Ecto neural progenitor cell (in vitro differentiated cells): Measurements from ENCODE around the gene SMOC2.
"Not testable (repeated sequence)": the region's sequence is repeated elsewhere in the genome, so short reads cannot be mapped to it uniquely, and the experiment has no call there.

Source experiments
- DNase-seq: peaks from one replicate; pipeline ENCODE4 v3.0.0-alpha.2; 2018; ENCODE audit warnings: low spot score

Gene SMOC2

DNA sequence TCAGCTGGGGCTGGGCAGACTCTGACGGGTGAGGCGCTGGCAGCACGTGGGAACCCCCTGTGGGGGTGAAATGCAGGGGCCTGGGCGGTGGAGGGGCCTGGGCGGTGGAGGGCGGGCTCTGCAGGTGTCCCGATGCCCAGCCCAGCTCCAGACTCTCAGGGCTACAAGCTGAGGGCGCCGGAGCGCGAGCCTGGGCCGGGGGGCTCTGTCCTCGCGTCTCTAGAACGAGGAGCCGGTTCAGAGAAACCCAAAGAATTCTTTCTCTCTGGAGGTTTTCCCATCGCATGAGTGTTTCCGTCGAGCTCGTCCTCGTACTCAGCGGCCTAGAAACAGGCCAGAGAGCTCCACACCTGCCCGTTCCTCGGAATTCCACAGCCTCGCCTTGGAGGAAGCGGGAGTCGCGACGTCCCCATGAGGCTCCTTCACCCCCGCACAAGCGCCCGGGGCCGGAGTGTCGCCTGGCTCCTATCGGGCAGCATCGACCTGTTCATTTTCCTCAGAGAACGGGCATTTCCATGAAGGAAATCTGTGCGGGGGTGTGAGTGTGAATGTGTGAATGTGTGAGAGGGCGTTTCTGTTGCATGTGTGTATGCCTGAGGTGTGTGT lies 76.9 kb downstream of the SMOC2 start:
- DNase-seq = no peak

DNA sequence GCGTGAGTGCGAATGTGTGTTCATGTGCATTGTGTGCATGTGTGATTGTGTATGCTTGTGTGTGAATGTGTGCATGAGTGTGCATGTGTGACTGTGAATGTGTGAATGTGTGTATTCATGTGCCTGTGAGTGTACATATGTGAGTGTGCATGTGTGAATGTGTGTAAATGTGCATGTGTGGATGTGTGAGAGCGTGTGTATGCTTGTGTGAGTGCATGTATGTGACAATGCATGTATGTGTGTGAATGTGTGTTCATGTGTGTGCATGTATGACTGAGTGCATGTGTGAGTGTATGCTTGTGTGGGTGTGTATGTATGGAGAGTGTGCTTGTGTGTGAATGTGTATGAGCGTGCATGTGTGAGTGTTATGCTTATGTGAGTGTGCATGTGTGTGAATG lies 77.4 kb downstream of the SMOC2 start:
- DNase-seq = no peak

DNA sequence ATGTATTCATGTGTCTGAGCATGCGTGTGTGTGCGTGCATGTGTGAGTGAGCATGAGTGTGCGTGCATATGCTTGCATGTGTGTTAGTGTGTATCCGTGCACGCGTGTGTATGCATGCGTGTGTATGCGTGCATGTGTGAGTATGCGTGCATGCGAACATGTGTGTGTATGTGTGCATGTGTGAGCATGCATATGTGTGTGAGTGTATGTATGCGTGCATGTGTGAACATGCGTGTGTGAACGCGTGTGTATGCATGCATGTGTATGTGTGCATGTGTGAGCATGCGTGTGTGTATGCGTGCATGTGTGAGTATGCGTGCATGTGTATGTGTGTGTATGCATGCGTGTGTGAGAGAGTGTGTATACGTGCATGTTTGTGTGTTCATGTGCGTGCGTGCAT lies 77.9 kb downstream of the SMOC2 start:
- no peak for DNase-seq

DNA sequence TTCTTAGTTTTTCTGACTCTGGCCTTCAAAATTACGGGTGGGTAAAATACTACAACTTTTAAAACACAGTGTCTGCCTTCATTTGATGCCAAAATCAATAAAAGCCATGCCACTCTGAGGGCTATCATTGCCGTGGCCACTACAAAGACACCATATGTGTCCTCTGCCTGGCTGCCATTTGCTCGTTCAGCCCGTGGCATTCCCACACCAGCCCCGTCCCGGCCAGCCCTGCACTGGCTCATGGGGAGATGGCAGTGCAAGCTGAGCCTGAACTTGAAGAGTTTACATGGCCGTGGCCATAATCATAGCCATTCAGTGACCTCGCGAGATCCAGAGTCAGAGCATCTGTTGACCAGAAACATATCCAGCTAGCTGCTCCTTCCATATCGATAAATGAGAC lies 79.2 kb downstream of the SMOC2 start:
- DNase-seq = no peak

DNA sequence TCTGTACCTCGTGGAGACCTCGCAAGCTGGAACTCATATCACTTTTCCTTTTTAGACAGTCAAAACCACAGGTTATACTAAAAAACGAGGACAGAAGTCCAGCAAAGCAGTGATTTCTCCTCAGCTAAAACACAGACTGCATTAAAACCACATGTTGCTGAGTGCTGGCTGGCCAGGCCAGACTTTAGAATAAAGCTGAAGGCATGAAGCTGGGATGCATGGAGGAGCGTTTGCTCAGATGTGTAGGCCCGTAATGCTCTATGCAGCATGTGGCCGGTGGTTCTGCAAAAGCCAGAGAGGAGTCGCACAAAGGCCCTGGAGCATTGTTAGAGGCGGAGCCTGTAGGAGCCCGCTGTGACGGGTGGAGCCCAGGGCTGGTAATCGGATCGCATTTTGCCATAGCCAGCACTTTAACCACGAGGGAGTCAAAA lies 83.6 kb downstream of the SMOC2 start:
- no peak for DNase-seq

DNA sequence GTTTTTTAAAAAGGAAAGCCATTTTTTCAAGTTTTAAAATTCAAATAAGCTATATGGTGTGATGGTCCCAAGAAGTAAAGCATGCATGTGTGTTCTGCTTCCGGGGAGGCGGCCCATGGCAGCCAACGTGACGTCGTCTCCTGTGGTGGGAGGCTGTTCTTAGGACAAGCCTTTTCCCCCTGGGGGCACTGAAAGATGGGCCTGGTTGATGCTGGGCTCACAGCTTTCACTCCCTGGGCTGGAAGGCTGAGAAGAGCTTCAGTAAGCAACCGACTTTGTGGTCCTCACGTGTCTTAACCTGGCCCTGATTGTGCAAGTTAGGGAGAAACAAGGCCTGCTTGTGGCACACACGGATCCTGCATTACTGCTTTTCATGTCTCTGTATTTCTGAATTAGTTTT lies 84.1 kb downstream of the SMOC2 start:
- no peak for DNase-seq

DNA sequence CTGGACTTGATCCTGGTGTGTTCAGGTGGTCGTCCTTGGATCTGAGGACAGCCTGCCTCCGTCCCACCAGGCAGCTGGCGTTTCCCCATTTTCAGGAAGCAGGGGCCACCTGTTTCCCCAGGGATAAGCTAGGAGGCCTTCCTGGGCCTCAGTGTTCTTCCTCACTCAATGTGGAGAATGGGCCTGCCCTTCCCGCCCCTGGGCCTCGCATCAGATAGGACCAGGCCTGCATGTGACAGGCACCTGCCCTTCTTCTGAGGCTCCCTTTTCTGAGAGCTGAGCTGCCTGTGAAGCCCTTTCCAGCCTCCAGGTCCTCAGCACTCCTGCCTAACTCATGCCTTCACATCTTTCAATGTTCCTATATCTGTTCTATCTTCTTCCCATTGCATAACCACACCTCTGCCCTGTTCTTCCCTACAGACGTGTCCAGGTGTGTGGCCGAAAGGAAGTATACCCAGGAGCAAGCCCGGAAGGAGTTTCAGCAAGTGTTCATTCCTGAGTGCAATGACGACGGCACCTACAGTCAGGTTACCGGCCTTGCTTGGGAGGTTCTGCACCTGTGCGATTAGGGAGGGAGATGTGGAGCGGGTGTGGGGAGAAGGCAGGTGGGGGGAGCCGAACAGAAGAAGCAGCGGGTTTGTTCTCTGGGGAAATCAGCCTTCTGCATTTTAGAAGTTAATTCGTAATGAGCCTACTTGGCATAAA lies 85.1 kb downstream of the SMOC2 start:
- no peak for DNase-seq

DNA sequence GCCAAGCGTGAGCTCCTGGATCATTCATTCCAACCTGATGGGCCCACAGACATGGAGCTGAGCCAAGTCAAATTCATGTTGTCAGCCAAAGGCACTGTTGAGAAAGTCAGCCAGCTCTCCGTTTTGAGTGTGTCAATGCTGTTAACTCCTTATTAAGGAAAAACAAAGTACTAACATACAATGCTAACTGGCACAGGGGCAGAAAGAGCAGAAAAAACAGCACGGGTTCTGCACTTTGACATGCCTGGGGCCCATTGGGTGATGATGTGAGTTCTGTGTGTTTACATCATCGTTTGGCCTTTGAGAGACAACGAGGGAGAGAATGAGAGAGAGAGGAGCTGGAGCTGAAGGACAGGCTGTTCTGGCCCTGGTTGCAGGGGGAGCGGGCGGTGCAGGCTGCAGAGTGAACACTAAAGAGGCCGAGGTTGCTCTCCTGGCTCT lies 85.9 kb downstream of the SMOC2 start:
- no peak for DNase-seq

DNA sequence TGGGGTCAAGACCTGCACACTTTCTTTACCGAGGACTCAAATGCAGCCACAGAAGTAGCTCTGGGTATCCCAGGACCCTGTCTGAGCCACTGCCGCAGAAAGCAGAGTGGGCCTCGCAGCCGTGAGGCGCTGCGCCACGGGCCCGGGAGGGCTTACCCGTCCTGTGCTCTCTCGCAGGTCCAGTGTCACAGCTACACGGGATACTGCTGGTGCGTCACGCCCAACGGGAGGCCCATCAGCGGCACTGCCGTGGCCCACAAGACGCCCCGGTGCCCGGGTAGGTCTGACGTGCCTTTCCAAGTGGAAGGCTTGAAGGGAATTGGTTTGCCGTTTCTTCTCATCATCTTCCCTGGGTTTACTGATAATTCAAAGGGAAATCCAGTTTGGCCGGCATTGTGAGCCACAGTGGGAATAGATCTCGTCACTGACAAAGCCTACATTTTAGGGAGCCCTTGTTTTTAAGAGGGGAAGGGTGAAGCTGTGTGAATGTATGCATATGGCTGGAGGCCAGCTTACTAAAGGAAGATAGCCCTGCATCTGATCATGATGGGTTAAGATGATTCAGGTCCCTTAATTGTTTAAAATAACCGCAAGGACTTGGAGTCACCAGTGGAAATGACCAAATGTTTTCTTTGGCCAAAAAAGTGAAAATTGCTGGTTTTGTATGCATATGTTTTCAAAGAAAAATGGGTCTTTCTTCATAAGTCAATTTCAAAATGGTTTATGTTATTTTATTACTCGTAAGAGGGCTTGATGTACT lies 86.6 kb downstream of the SMOC2 start:
- DNase-seq = no peak

DNA sequence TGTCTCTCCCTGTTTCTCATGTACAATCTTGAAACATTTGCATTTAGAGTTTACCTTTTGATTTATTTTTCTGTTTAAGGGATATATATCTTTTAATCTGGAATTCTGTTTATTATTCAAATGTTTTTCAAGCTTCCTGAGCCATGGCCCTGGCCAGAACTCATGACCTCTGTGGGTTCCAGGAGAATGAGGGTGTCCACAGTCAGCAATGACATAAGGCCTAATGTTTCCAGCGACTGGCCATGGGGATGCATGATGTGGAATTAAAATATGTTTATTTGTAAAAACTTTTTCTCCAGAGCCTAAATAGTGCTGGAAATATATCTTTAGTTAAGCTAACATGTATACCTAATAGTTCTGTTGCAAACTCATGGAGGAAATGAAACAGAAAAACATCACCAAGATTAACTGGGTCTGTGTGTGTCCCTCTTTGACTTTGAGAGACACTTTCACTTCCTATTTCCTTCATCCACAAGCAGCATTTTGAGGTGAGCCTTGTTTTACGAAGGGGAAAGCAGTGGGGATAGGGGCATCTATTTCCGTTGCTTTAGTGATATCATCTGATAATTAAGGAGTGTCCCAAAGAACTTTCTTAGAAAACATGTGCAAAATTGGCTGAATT lies 87.6 kb downstream of the SMOC2 start:
- DNase-seq = no peak

DNA sequence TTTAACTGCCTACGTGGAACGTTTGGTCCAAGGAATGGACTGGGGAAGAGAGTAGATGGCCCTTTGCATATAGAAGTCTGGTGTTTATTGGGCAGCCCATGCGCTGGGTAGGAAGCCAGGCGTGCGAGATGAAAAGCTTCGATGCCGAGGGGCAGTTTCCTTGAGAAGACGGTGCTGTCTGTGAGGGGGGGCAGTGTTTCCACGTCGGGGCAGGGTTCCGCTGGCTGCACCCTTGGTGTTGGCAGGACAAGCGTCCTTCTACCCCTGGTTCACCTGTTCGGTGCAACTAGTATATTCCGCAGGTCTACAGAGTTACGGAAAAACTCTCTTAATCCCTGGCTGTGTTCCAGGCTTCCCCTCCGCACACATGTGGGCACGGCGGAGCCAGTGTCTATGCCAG lies 88.2 kb downstream of the SMOC2 start:
- DNase-seq = no peak

DNA sequence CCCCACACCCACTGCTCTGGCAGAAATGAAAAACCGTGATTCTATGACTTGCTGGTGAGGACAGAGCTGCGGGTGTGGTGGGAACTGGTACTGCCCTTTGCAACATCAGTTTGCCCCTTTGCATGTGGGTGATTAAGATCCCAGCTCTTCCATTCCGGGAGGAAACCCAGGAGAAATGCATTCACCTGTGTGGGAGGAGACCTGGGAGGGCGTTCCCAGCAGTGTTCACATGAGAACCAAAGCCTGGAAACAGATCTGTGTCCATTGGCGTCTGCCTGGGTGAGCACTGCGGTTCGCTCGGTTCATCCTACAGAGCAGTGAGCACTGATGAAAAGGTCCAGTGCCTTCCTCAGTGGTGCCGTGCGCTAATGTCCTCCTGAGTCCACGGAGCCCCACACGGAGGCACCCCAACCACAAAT lies 89.7 kb downstream of the SMOC2 start:
- no peak for DNase-seq

DNA sequence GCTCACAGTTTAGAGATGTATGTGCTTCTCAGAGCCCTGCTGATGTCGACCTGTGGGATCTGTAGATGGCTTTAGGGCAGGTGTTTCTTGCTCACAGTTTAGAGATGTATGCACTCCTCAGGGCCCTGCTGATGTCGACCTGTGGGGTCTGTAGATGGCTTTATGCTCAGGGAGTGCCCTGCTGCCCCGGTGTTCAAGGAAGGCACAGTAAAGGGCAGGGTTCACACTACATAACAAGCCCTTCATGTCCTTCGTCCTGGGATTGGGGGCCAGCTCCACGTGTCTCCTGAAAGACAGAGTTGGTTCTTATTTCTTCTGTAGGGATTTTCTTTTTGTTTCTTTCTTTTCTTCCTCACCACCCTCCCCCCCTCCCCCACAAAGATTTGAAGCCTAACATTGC lies 91.1 kb downstream of the SMOC2 start:
- DNase-seq = no peak

DNA sequence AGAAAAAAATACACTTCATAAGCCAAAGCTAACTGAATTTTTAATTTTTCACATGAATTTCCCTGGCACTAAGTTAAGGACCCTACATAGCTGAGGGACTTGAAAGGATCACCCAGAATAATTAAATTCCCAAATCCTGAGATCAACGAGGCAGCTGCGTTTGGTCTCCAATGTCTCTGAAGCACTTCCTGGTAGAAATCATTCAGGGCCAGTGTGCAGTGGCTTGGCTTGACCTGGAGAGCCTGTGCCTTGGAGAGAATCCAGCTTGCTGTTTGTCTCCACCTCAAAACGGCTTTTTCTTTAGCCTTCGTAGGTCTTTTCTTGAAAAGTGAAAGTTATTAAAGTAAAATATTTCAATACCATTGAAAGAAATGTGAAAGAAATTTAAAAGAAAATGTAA lies 92.4 kb downstream of the SMOC2 start:
- no peak for DNase-seq

DNA sequence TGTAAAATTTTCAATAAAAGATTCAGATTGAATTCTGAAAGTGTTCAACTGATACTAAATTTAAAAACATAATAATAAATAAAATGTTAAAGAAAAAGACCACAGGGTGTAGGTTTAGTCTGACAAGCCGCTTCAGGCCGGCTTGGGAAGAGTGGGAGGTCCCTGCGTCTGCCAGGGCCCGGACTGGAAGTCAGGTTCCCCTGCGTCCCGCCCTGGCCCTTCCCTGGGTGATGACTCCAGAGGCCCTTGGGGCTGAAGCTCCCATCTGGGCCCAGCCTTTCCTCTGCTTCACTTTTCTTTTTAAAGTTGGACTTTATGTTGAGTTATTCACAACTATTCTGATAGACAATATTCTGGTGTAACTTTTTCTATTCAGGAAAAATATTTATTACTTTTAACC lies 93.3 kb downstream of the SMOC2 start:
- DNase-seq = no peak

DNA sequence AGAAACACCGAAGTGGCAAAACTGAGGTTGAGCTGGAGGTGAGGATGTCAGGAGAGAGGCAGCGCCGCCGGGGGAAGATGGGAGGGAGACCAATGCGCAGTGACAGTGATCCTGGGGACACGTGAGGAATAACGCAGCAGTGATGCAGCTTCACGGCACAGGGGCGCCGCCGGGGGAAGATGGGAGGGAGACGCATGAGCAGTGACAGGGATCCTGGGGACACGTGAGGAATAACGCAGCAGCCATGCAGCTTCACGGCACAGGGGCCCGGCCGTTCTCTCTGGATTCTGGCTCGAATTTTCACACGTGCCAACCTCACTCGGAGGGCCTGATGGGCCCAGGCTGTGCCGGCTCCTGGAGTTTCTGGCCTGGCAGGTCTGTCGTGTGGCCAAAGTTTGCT lies 94.7 kb downstream of the SMOC2 start:
- no peak for DNase-seq

DNA sequence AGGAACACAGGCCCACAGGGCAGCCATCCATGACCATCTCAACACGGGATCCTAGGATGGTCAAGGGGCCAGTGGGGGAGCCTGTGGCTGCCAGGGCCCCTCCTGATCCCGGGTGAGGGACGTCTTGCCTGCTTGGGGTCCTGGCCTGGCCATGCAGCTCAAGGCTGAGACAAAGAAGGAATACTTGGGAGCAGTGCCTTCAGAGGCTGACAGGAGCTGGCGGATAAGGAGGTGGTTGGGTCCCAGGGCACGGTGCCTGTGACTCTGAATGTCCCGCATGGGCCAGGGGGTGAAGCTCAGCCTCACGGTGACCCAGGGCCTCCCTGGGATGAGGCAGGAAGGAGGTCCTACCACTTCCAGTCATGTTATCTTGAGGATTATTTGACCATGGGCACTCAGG lies 95.2 kb downstream of the SMOC2 start:
- DNase-seq = no peak

DNA sequence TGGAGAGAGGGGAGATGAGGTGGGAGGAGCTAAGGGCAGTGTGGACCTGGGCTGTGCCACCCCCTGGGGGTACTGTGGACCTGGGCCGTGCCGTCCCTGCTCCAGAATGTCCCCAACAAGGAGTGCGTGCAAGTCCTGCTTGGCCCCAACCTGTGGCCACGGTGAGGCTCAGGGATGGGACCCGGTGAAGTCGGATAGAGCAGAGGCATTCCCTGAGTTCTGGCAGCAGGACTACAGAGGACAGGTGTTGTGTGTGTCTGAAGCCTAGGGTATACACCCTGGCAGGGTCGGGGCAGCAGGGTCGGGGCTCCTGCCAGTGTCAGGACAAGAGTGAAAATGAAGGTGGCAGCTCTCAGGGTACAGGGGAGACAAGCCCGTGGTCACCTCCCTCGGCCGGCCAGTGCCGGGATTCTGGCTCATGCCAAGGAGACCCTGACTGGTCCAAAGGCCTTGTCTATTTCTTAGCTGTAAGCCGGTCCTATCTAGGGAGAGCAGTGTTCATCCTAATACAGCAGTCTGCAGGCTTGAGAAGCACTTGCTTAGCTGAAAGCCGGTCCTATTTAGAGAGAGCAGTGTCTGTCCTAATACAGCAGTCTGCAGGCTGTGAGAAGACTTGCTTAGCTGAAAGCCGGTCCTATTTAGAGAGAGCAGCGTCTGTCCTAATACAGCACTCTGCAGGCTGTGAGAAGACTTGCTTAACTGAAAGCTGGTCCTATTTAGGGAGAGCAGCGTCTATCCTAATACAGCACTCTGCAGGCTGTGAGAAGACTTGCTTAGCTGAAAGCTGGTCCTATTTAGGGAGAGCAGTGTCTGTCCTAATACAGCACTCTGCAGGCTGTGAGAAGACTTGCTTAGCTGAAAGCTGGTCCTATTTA lies 95.9 kb downstream of the SMOC2 start:
- DNase-seq = no peak

DNA sequence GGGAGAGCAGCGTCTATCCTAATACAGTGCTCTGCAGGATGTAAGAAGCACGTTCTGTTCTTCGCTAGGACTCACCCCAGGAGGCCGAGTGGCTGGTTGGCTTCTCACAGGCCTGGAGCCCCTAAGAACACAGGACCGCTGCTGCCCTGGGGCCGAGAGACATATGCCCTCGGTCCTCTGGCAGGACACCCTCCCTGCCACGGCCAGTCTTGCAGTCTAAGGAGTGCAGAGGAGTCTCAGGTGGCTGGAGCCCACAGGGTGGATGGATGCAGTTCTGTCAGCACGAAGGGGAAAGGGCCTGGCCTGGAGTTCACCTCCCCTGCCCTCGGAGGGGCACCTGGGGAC lies 96.5 kb downstream of the SMOC2 start:
- no peak for DNase-seq

DNA sequence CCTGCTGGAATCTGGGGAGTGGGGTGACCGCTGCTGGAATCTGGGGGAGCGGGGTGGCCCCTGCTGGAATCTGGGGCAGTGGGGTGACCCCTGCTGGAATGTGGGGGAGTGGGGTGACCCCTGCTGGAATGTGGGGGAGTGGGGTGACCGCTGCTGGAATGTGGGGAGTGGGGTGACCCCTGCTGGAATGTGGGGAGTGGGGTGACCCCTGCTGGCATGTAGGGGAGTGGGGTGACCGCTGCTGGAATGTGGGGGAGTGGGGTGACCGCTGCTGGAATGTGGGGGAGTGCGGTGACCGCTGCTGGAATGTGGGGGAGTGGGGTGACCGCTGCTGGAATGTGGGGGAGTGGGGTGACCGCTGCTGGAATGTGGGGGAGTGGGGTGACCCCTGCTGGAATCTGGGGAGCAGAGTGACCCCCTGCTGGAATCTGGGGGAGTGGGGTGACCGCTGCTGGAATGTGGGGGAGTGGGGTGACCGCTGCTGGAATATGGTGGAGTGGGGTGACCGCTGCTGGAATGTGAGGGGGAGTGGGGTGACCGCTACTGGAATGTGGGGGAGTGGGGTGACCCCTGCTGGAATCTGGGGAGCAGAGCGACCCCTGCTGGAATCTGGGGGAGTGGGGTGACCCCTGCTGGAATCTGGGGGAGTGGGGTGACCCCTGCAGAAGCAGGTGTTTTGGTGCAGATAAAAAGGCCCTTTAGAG lies 97.4 kb downstream of the SMOC2 start:
- DNase-seq = not testable (repeated sequence)
